ENCODE measurements around the gene NT5C1A.

Gene NT5C1A

DNA sequence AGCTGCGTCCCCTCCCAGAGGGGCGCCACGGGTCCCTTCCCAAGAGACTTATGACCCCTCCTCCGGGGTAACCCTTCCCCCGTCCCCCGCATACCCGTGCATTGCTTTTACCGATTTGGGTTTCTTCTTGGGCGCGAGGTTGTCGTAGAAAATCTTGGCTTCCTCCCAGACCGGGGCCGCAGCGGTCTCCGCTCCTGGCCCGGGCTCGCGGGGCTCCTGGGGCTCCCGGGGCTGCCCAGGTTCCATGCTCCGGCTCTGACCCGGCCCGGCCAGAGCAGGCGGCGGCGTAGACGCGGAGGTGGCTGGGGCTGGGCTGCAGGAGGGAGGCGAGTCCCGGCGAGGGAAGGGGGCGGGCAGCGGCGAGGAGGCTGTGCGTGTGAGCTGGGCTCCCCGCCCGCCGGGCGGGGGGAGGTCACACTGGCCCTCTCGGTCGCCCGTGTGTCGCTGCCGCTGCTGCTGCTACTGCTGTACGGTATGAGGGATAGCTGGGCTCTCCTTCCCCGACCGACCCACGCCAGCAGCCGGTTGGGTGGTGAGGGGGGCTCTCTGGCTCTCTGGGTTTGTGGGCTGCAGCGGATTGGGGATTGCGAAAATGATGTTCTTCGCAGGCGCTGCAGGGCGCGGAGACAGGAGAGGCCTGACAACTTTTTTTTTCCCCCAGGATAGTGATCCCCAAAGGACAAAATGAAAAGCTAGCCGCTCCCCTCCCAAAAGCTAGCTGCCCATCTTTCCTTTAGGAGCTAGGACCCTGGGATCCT is at the start of gene NT5C1A:
Gene NT5C1A (minus strand): TSS at position 315 of the 758 bp plus-strand sequence. CDS start 69 bp downstream, at position 246.
- no peak for DNase-seq (ENCODE audit: extremely low read depth in 1 of 2, low read depth in 1 of 2)

DNA sequence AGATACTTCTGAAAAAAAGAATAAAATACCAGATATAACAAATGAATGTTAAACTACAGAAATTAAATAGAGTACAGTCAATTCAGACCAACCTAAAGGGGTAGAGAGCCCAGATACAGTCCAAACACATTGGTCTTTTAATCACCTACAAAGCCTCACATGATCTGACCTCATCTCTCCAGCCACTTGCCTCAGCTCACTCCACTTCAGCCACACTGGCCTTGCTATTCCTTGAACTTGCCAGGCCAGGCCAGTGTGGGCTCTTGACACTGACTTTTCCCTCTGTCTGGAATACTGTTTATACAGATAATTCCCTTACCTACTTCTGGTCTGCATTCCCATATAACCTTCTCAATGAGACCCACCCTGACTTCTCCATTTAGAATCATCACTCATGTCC is 49.8 kb upstream of the NT5C1A start:
- no peak for DNase-seq (ENCODE audit: extremely low read depth in 1 of 2, low read depth in 1 of 2)

DNA sequence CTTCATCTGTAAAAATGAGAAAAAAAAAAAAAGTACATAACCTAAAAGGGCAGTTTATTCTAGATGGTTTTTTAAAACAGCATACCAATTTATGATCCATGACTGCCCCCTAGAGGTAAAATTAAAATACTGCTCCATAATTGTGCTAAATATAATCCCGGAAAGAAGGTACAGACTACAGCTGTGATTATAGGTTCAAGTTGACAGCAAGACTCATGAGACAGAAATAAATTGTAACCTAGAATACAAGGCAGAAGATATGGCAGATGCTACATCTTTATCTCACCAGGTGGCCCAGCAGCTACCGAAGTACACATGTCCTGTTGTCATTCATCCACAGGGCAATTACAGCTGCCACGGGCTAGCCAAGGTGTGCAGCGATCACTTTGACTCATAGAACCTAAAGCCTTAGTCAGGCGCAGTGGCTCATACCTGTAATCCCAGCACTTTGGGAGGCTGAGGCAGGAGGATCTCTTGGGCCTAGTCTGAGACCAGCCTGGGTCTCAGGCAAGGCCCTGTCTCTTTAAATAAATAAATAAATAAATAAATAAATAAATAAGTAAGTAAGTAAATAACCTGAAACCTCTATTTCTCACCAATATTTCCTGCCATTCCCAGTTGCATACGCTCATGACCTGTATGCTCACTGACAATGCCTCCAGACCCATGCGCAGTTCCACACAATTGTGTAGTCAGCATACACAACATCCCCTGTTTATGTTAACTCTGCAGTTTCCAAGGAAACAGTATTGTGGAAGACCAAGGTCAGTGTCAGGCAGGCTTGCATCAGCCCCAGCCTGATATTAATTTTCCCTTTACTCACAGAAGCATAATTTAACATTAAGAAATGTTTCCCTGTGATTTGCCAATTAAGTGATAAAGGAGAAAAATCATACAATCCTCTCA is 48.4 kb upstream of the NT5C1A start:
- no peak for DNase-seq (ENCODE audit: extremely low read depth in 1 of 2, low read depth in 1 of 2)

DNA sequence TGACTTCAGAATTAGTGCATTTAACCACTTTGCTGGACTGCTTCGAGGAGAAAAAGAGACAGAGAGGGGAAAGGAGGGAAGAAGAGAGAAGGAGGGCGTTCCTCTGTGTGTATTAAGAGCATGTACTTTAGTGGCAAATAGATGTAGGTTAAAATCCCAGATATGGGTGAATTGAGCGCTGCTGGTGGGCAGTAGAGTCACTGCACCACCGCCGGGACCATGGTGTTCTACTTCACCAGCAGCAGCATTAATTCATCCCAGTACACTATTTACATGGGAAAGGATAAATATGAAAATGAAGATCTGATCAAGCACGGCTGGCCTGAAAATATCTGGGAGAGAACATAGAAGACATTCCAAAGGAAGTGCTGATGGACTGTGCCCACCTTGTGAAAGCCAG is 45.9 kb upstream of the NT5C1A start:
- no peak for DNase-seq (ENCODE audit: extremely low read depth in 1 of 2, low read depth in 1 of 2)

DNA sequence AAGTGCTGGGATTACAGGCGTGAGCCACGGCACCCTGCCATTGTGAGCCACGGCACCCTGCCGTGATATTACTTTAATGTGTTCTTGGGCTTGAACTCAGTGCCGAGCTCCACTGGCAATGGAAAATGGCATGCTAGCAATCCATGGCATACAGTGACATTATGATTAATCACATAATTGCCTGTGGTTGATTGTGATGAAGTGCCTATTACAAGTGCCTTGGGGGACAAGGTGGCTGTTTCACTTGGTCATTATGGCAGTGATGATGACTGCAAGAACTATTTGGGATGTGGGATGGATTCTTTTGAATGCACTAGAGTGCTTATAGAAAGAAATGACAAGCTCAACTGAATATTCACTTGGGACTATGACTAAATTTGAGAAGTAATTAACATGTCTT is 41.6 kb upstream of the NT5C1A start:
- DNase-seq (ENCODE audit: extremely low read depth in 1 of 2, low read depth in 1 of 2): no peak

DNA sequence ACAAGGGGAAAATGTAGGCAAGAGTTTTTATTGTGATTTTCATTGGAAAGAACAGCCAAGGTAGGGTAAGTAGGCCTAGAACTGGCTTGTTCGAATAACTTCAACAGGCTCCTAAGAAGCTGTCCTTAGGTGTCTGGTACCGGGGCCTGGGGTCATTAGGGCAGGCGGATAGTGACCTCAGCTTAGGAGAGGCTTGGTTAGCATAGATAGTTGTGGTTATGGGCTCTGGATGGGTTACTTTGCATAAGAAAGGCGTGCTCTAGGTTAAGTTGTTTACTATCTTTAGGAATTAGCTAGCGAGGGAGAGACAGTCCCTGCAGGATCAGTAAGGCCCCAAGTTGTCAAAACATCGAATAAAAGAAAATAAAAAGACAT is 40.0 kb upstream of the NT5C1A start:
- DNase-seq (ENCODE audit: extremely low read depth in 1 of 2, low read depth in 1 of 2): no peak

DNA sequence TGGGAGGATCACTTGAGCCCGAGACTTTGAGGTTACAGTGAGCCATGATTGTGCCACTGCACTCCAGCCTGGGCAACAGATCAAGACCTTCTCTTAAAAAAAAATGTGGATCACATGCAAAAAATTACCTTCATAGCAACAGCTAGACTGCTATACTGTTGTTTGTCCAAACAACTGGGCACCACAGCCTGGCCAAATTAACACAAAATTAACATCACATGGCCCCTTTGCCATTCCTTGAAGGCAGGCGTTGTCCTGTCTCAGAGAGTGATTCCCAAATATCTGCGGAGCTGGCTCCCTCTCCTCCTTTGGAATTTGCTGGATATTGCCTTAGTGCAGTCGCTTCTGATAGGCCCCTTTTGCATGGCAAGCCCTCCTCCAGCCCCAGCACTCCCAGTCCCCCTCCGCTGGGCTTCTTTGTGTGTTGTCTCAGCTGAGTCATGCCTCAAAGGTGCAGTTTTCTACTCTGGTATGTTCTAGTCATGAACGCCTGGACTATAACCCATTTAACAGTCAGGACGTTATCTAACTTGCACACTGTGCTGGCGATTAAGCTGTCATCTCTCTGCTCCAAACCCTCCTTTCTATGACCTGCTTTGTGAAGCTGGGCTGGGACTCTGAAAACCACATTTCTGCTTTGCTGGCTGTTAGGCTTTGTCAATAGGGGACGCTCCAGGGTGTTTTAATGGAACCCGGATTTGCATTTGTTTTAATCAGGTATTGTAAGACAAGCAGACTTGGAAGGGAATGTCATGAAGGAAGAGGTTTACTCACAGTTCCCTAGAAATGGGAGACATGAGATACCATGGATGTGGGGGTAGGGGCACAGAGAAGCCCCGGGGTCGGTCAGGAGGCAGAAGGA is 39.4 kb upstream of the NT5C1A start:
- no peak for DNase-seq (ENCODE audit: extremely low read depth in 1 of 2, low read depth in 1 of 2)

DNA sequence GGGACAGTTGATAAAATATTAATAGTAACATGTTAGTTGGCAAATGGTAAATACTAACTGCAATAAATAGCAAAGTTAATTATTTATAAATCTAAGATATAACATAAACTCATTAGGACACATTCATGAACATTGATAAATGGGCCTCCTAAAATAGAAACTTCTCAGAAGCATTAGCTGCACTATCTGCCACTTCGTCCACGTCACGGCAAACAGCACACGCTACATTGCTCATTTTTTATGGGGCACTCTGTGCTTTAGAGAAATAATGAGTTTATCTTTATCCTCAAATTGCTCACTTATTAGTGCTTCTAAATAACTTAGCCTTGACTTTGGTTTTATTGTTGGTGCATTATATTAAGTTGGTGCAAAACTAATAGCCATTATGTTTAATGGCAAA is 35.6 kb upstream of the NT5C1A start:
- no peak for DNase-seq (ENCODE audit: extremely low read depth in 1 of 2, low read depth in 1 of 2)

DNA sequence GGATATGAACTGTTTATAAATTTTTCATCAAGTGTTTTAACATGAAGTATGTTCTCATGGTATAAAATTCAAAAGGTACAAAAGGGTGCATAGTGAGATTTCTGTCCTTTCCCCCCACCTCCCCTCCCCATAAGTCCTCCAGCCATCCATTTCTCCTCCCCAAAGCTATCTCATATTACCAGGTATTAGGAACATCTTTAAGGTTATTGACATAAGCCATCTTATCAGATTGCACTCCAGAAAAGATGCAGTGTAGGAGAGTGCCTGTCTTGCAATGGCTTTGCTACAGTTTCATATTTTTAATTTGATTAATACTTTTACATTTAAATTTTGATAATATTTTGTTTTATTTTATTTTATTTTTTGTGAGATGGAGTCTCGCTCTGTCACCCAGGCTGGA is 32.9 kb upstream of the NT5C1A start:
- DNase-seq (ENCODE audit: extremely low read depth in 1 of 2, low read depth in 1 of 2): no peak

DNA sequence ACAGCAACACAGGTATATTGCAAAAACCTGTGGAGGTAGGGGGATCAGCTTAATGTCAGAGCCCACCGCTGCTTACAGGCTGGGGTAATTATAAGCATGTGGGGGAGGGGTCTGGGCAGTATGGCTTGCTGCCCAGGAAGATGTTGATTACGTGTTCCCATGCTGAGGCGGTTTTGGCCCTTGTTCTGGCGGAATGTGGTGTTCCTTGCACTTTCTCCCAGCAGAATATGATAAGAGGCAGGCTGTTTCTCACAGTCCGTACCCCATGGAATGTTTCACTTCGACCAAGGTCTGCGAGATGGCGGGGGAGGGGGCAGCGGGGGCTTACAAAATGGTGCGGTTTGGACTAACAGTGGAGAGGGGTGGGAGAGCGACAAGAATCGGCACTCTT is 29.1 kb upstream of the NT5C1A start:
- DNase-seq (ENCODE audit: extremely low read depth in 1 of 2, low read depth in 1 of 2): no peak

DNA sequence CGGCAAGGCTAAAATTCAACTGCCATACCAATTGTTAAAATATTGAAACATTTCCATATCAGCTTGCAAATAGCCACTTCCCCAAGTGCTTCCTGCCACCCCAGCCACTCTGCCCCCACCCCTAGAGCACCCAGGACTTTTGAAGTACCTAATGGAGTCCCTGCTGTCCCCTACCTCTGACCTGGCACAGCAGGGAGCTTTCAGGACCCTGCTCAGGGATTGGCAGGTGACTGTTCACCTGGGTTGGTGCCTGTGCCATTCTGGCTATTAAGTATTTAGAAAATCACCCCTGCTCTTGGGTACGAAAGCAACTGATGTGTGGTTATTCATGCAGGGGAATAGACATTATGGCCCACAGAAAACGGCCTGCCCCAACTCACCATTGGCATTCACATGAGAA is 28.4 kb upstream of the NT5C1A start:
- no peak for DNase-seq (ENCODE audit: extremely low read depth in 1 of 2, low read depth in 1 of 2)

DNA sequence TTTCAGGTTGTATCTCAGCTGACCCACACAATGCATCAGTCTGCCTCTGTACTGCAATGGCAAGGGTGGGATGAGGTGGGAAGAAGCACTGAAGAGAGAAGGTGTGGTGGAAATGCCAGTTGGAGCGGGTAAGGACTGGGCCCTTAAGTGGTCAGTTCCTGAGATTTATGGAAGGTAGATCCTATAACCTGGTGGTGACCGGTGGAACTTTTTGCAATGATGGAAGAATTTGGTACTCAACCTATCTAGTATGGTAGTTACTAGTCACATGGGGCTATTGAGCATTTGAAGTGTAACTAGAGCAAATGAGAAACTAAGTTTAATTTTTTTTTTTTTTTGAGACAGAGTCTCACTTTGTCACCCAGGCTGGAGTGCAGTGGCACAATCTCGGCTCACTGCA is 27.5 kb upstream of the NT5C1A start:
- DNase-seq (ENCODE audit: extremely low read depth in 1 of 2, low read depth in 1 of 2): no peak

DNA sequence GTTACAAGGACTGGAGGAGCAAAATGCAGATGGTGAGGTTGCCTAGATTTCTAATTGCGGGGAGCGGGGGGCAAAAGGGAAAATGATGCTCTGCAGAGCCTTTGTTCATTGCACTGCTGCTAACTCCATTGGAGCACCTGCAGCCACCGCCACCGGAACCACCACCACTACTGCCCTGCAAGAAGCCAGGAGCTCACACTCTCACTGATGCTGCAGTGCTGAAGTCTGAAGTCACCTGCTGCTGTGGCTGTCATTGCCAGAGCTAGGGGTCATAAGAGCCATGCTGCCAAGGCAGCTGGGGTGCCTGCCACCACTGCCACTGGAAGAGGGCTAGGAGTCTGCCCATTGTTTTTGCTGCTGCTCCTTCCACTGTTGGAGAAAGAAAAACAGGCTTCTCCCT is 26.7 kb upstream of the NT5C1A start:
- no peak for DNase-seq (ENCODE audit: extremely low read depth in 1 of 2, low read depth in 1 of 2)

DNA sequence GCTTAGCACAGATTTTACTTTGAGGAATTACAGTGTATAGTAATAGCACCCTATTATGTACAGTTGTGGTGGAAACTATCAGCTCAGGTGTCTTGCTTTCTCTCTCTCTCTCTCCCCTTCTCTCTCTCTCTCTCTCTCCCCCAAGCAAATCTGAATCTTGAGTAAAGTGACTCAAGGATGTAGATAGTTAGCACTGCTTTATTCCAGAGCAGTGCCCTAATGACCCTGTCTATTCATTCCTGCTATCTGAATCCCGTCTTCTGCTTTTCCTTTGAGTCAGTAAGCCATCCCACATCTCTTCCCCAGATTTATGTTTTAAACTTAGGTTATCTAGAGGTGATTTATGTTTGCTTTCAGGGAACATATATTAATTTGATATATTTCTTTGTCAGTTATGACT is 24.5 kb upstream of the NT5C1A start:
- no peak for DNase-seq (ENCODE audit: extremely low read depth in 1 of 2, low read depth in 1 of 2)

DNA sequence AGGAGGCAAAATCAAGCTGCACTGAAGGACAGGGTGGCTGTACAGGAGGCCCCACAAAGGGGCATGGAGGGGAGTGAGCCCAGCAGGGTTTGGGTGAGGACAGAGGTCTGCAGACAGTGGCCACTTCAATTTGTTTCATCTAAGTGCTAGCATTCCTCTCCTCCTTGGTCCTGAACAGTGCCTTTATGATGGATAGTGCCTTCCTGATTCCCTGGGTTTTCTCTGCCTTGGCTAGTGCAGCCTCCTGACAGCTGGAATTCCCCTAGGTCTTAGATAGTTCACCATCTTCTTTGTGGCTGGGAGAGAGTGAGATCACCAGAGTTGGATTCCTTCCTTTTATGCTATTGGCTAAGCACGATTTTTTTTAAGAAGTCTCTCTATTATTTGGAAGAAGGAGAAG is 23.1 kb upstream of the NT5C1A start:
- DNase-seq (ENCODE audit: extremely low read depth in 1 of 2, low read depth in 1 of 2): no peak

DNA sequence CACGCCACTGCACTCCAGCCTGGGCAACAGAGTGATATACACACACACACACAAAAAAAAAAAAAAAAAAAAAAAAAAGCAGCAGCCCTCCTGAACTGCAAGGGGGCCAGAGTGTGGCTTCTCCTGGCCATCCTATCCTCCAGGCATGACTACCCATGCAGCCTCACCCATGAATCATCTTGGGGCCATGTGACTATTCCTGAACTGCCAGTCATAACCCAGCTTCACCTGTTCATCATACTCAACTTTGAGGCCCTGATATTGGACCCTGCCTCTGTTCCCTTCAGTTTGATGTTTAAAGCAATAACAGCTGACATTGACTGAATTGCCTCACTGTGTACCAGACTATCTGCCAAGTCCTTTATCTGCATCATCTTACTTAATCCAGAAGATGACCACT is 22.1 kb upstream of the NT5C1A start:
- DNase-seq (ENCODE audit: extremely low read depth in 1 of 2, low read depth in 1 of 2): no peak

DNA sequence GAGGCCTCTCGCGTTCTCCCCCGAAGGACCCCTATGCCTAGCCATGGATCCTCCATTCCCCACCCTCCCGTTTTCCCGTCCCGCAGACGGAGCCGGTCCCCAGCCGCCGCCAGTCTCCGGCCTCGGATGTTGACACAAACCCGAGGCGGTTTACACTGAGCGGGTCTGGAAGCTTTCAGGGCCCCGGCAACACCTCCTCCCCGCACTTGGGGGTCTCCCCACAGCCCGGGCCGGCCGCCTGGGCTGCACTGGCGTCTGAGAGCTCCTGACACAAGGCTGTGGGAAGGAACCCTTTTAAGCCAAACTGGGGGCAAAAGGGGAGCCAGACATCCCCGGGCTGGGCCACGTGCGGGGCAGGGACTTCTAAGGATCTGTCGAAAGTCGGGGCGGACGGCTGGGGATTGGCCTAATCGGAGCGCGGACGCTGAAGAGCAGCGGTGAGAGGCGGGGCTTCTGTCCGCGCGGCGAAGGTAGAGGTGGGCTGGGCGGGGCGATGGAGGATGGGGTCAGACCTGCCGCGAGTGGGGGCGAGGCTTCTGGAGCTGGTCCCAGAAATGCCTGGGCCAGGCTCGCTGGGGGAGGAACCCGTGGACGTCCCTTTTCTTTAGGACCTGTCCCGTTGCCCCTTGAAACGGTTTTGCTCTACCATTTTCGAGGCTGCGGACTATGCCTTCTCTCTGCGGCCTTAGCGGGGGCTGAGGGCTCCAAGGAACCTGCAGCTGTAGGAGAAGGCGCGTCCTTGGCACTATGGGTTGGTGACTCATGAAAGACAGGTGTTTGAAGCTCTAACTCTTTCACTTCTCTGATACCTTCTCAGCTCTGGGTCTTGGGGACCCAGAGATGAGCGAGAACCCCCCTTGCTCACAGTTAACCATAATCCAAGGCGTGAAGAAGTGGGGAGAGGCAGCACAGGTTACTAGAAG is 20.5 kb upstream of the NT5C1A start:
- no peak for DNase-seq (ENCODE audit: extremely low read depth in 1 of 2, low read depth in 1 of 2)

DNA sequence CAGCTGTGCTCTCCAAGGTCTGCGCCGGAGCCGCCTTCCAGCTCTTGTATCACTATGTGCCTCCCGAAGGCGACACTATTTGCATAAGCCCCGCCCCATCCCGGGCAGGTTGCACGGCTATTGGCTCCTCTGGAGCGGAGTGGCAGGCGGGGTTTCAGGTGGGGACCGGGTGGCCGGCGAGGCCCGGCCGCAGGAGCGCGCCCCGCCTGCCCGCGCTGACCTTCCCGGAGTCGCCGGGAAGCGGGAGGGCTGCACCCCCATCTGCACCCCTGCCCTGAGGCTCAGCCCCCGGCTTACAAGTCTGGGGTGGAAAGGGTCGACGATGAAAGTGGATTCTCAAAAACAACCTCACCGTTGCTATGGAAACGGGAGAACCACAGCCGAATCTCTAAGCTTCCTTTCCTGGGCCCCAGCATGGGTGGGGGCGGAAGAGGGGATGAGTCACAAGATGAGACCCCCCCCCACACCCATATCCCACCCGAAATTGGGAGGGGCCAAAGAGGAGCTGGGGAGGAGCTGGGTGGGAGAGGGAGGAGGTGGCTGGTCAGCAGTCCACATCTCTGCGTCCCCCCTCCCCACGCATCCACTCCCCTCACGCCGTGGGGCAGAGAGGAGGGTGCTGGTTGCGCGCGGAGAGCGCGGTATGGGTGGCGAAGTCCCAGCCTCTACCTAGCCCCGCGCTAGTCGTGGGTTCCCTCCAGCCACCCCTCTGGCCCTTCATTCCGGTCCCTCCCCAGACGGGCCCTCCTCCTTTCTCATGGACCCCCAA is 19.7 kb upstream of the NT5C1A start, which contains the start of gene HPCAL4:
Gene HPCAL4 (minus strand): TSS at position 51 of the 769 bp plus-strand sequence. CDS start 6,830 bp downstream, outside the sequence.
- DNase-seq (ENCODE audit: extremely low read depth in 1 of 2, low read depth in 1 of 2): peak; percentile 64 to 89

DNA sequence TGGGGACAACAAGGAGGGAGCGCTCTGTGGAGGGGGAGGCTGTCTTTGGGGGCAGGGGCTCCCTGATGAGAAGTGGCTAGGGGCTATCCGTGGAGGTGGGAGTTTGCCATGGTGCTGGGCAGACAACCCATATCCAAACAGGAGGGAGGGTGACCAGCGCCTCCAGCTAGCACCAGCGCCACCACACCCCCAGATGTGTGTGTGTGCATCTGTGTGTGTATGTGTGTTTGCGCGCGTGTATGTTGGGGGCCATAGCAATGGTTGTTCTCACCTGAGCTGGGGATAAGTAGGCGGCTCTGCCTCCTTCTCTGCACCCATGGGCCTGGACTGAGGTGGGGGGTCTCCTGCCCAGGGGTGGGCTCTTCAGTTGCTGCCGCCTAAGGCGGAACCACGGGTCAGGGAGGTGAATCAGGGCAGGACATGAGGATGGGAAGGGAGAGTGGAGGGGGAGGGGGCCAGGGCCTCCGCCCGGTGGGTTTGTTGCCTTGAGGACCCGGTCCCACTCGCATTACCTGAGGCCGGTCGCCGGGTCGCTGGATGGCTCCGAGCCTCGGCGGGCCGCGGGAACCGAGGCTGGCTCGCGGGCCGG is 19.0 kb upstream of the NT5C1A start:
- DNase-seq (ENCODE audit: extremely low read depth in 1 of 2, low read depth in 1 of 2): no peak

All from stimulated activated CD8-positive, alpha-beta memory T cell treated with anti-CD3 and anti-CD28 coated beads, Interleukin-7, amount 100 ng/mL, for 48 hours (primary cell).